ENCODE measurements around the gene FKBP11.

- TF ChIP-seq CTCF (IDR thresholded peaks at IDR 0.05), result peak; percentile 63 to 76 (median 66)
- TF ChIP-seq POLR2AphosphoS5 (IDR thresholded peaks at IDR 0.05), result no peak
- no peak for TF ChIP-seq POLR2A (IDR thresholded peaks at IDR 0.05)
Observed at GRCh38 chr12:48936379-48936979, 11.2 kb upstream of the FKBP11 start.

Data from prostate gland (tissue), 2 donors.